T-helper 2 cell treated with Interferon-gamma antibody and Interleukin-4, amounts not matched to agents 5 μg/mL and 100 μg/mL, for 36 hours (primary cell): ENCODE measurements around the gene FYCO1.
"Not testable (repeated sequence)": the region's sequence is repeated elsewhere in the genome, so short reads cannot be mapped to it uniquely, and the experiment has no call there.

Experiments
- DNase-seq: peaks from one replicate; pipeline ENCODE4 v3.0.0; 2021; ENCODE audit warnings: low spot score
- H3K27ac Mint-ChIP-seq: one replicate; pipeline ENCODE4 v1.8.0; 2021; ENCODE audit warnings: mild to moderate bottlenecking, mixed read lengths
- H3K27me3 Mint-ChIP-seq: one replicate; pipeline ENCODE4 v1.8.0; 2021; ENCODE audit warnings: low read depth, mixed read lengths
- H3K36me3 Mint-ChIP-seq: one replicate; pipeline ENCODE4 v1.8.0; 2021; ENCODE audit warnings: low read depth, mixed read lengths
- H3K4me1 Mint-ChIP-seq: one replicate; pipeline ENCODE4 v1.8.0; 2021; ENCODE audit warnings: low read depth, mixed read lengths
- H3K4me3 Mint-ChIP-seq: one replicate; pipeline ENCODE4 v1.8.0; 2022; ENCODE audit warnings: mild to moderate bottlenecking, moderate library complexity, mixed read lengths
- H3K9me3 Mint-ChIP-seq: one replicate; pipeline ENCODE4 v1.8.0; 2021; ENCODE audit warnings: mixed read lengths

The FYCO1 gene

GRCh38 chr3:46021516-46021915, 25.9 kb upstream of the FYCO1 start:
- peaks cover 9% of the 10 kb centered on the region for H3K27me3 Mint-ChIP-seq
- H3K4me3 Mint-ChIP-seq = no peak overlapping the region
- H3K27ac Mint-ChIP-seq = no peak overlapping the region
- H3K4me1 Mint-ChIP-seq = peaks cover 5% of the 10 kb centered on the region
- no peaks in the 10 kb centered on the region for H3K9me3 Mint-ChIP-seq
- no peaks in the 10 kb centered on the region for H3K36me3 Mint-ChIP-seq
- no peak for DNase-seq

GRCh38 chr3:46020766-46021510, 25.3 kb upstream of the FYCO1 start:
- Mint-ChIP-seq H3K4me3 (no peak overlapping the region), H3K4me1 (peaks cover 5% of the 10 kb centered on the region), H3K27me3 (peaks cover 9% of the 10 kb centered on the region), H3K9me3 (no peaks in the 10 kb centered on the region), H3K36me3 (no peaks in the 10 kb centered on the region), H3K27ac (no peak overlapping the region)
- DNase-seq = peak; percentile 0

- H3K27ac Mint-ChIP-seq = no peak overlapping the region
- DNase-seq = peak; percentile 73
- H3K27me3 Mint-ChIP-seq = peaks cover 9% of the 10 kb centered on the region
- peaks cover 5% of the 10 kb centered on the region for H3K4me1 Mint-ChIP-seq
- H3K4me3 Mint-ChIP-seq = no peak overlapping the region
- no peaks in the 10 kb centered on the region for H3K9me3 Mint-ChIP-seq
- no peaks in the 10 kb centered on the region for H3K36me3 Mint-ChIP-seq
These were observed 24.1 kb upstream of the FYCO1 start for GRCh38 chr3:46019707-46020106.

- Mint-ChIP-seq H3K9me3 (no peaks in the 10 kb centered on the region), H3K4me3 (no peak overlapping the region), H3K4me1 (peaks cover 9% of the 10 kb centered on the region), H3K27ac (no peak overlapping the region), H3K27me3 (peaks cover 6% of the 10 kb centered on the region), H3K36me3 (no peaks in the 10 kb centered on the region)
- peak; percentile 53 for DNase-seq
These were observed 22.1 kb upstream of the FYCO1 start for GRCh38 chr3:46017720-46018119.

- Mint-ChIP-seq H3K9me3 (peaks cover 5% of the 10 kb centered on the region), H3K27me3 (peaks cover 2% of the 10 kb centered on the region), H3K4me3 (no peak overlapping the region), H3K36me3 (no peaks in the 10 kb centered on the region), H3K27ac (no peak overlapping the region), H3K4me1 (peaks cover 17% of the 10 kb centered on the region)
- no peak for DNase-seq
These were observed 17.9 kb upstream of the FYCO1 start for GRCh38 chr3:46013316-46014094.

GRCh38 chr3:46012246-46012645, 16.6 kb upstream of the FYCO1 start:
- Mint-ChIP-seq H3K4me3 (no peak overlapping the region), H3K9me3 (peaks cover 5% of the 10 kb centered on the region), H3K27ac (no peak overlapping the region), H3K27me3 (peaks cover 2% of the 10 kb centered on the region), H3K4me1 (peaks cover 15% of the 10 kb centered on the region), H3K36me3 (no peaks in the 10 kb centered on the region)
- DNase-seq = no peak

- H3K9me3 Mint-ChIP-seq = peaks cover 5% of the 10 kb centered on the region
- H3K27ac Mint-ChIP-seq = peak overlapping the region; percentile 2
- H3K4me1 Mint-ChIP-seq = peaks cover 15% of the 10 kb centered on the region
These were observed 15.0 kb upstream of the FYCO1 start for GRCh38 chr3:46010519-46011113.

GRCh38 chr3:46008058-46008457, 12.4 kb upstream of the FYCO1 start:
- Mint-ChIP-seq H3K27me3 (peaks cover 3% of the 10 kb centered on the region), H3K4me3 (no peak overlapping the region), H3K9me3 (peaks cover 5% of the 10 kb centered on the region), H3K27ac (no peak overlapping the region), H3K36me3 (no peaks in the 10 kb centered on the region), H3K4me1 (peaks cover 12% of the 10 kb centered on the region)
- no peak for DNase-seq

More at GRCh38 chr3:46010519-46011113, 15.0 kb upstream of the FYCO1 start:
- H3K27me3 Mint-ChIP-seq = peaks cover 5% of the 10 kb centered on the region
- H3K36me3 Mint-ChIP-seq = no peaks in the 10 kb centered on the region
- no peak overlapping the region for H3K4me3 Mint-ChIP-seq
- DNase-seq = no peak

GRCh38 chr3:46007280-46007679, 11.7 kb upstream of the FYCO1 start:
- H3K4me3 Mint-ChIP-seq = no peak overlapping the region
- H3K4me1 Mint-ChIP-seq = peaks cover 11% of the 10 kb centered on the region

GRCh38 chr3:46006238-46007032, 10.8 kb upstream of the FYCO1 start:
- no peak overlapping the region for H3K4me3 Mint-ChIP-seq
- no peak for DNase-seq
- H3K27ac Mint-ChIP-seq = no peak overlapping the region
- peaks cover 11% of the 10 kb centered on the region for H3K4me1 Mint-ChIP-seq
- H3K9me3 Mint-ChIP-seq = no peaks in the 10 kb centered on the region
- H3K36me3 Mint-ChIP-seq = no peaks in the 10 kb centered on the region
- H3K27me3 Mint-ChIP-seq = peaks cover 3% of the 10 kb centered on the region

More at GRCh38 chr3:46007280-46007679, 11.7 kb upstream of the FYCO1 start:
- H3K27ac Mint-ChIP-seq = no peak overlapping the region
- DNase-seq = no peak
- H3K9me3 Mint-ChIP-seq = peaks cover under 1% of the 10 kb centered on the region
- no peaks in the 10 kb centered on the region for H3K36me3 Mint-ChIP-seq
- H3K27me3 Mint-ChIP-seq = peaks cover 3% of the 10 kb centered on the region

- not testable (repeated sequence) for H3K4me3 Mint-ChIP-seq, H3K9me3 Mint-ChIP-seq, H3K27ac Mint-ChIP-seq
These were observed 8.1 kb upstream of the FYCO1 start for GRCh38 chr3:46003706-46004105.

GRCh38 chr3:46001178-46001577, 5.6 kb upstream of the FYCO1 start:
- Mint-ChIP-seq H3K27me3 (peaks cover 20% of the 10 kb centered on the region), H3K9me3 (peaks cover 6% of the 10 kb centered on the region), H3K27ac (no peak overlapping the region), H3K4me1 (peaks cover 5% of the 10 kb centered on the region), H3K4me3 (no peak overlapping the region), H3K36me3 (peaks cover 4% of the 10 kb centered on the region)
- no peak for DNase-seq

More at GRCh38 chr3:46003706-46004105, 8.1 kb upstream of the FYCO1 start:
- H3K4me1 Mint-ChIP-seq, H3K36me3 Mint-ChIP-seq, DNase-seq: not testable (repeated sequence)
- peaks cover 14% of the 10 kb centered on the region for H3K27me3 Mint-ChIP-seq

GRCh38 chr3:45997942-45998341, 2.3 kb upstream of the FYCO1 start:
- no peak overlapping the region for H3K27ac Mint-ChIP-seq
- H3K9me3 Mint-ChIP-seq = peaks cover 6% of the 10 kb centered on the region
- no peak overlapping the region for H3K4me3 Mint-ChIP-seq
- DNase-seq = no peak
- peaks cover 8% of the 10 kb centered on the region for H3K36me3 Mint-ChIP-seq
- H3K4me1 Mint-ChIP-seq = peaks cover 20% of the 10 kb centered on the region
- peaks cover 18% of the 10 kb centered on the region for H3K27me3 Mint-ChIP-seq
